Tongue (tissue), 2 donors: ENCODE data around the gene EVX2. TPM values are rescaled to one million over a fixed set of nuclear protein-coding genes. Genes with fewer than 3 reads are reported as not detected.

ENCODE experiments used
- DNase-seq: peaks from one replicate; pipeline ENCODE4 v3.0.0-alpha.2; 2015
- total RNA-seq: library from RNA; depleted of rRNA; stranded (reverse); fragments of >200 nt; gene quantifications from one replicate; pipeline ENCODE4 v1.2.3, GENCODE V29; 2014

The EVX2 gene
- total RNA-seq, 1 donor from 2014 or later = not detected

GRCh38 chr2:176096243-176096985 lies 12.7 kb upstream of the EVX2 start:
- DNase-seq = no peak

GRCh38 chr2:176095421-176095820 lies 11.7 kb upstream of the EVX2 start:
- no peak for DNase-seq

- DNase-seq = no peak
Observed at GRCh38 chr2:176094349-176094748, 10.6 kb upstream of the EVX2 start.

GRCh38 chr2:176093898-176094249 lies 10.1 kb upstream of the EVX2 start:
- no peak for DNase-seq

GRCh38 chr2:176093145-176093897 lies 9.6 kb upstream of the EVX2 start:
- DNase-seq = no peak

GRCh38 chr2:176092270-176093144 lies 8.7 kb upstream of the EVX2 start, which contains the start of gene HOXD13:
Gene HOXD13 (plus strand): TSS chr2:176092721. CDS start chr2:176092891, 170 bp downstream.
- no peak for DNase-seq

- no peak for DNase-seq
Observed at GRCh38 chr2:176091329-176092258, 7.8 kb upstream of the EVX2 start.

GRCh38 chr2:176090862-176091261 lies 7.1 kb upstream of the EVX2 start:
- no peak for DNase-seq

GRCh38 chr2:176089843-176090395 lies 6.2 kb upstream of the EVX2 start:
- DNase-seq = no peak

GRCh38 chr2:176088937-176089842 lies 5.4 kb upstream of the EVX2 start:
- no peak for DNase-seq

GRCh38 chr2:176088048-176088936 lies 4.5 kb upstream of the EVX2 start:
- peak; percentile 83 for DNase-seq

- DNase-seq = no peak
Observed at GRCh38 chr2:176087330-176088047, 3.7 kb upstream of the EVX2 start.

GRCh38 chr2:176085861-176086771 lies 2.4 kb upstream of the EVX2 start:
- peak; percentile 74 for DNase-seq

- no peak for DNase-seq
Observed at GRCh38 chr2:176085120-176085788, 1.5 kb upstream of the EVX2 start.

GRCh38 chr2:176084611-176085119 lies 903 bp upstream of the EVX2 start:
- no peak for DNase-seq
